H9 (cell line): ENCODE results near the gene SUPT3H. TPM values are rescaled to one million over a fixed set of nuclear protein-coding genes. Genes with fewer than 3 reads are reported as not detected.

Experiments used
- DNase-seq: peaks from one replicate; pipeline ENCODE4 v3.0.0-alpha.2; 2017
- H2AFZ ChIP-seq: one replicate; pipeline ENCODE4 v1.6.1; 2013; ENCODE audit warnings: mild to moderate bottlenecking, low read length, control low read depth, moderate library complexity
- H2AK5ac ChIP-seq: 2 replicates; pipeline ENCODE4 v1.6.1; 2013; ENCODE audit warnings: low read length, control low read depth, mixed read lengths; ENCODE audit not compliant: insufficient read length
- H2BK120ac ChIP-seq: one replicate; pipeline ENCODE4 v1.6.1; 2013; ENCODE audit warnings: low read depth, mild to moderate bottlenecking, low read length, control low read depth, inconsistent platforms; ENCODE audit not compliant: poor library complexity, severe bottlenecking
- H2BK12ac ChIP-seq: 2 replicates; pipeline ENCODE4 v1.6.1; 2013; ENCODE audit warnings: low read length, control low read depth, mixed read lengths, low read depth; ENCODE audit not compliant: insufficient read length
- H2BK15ac ChIP-seq: 2 replicates; pipeline ENCODE4 v1.6.1; 2013; ENCODE audit warnings: low read depth, low read length, control low read depth
- H2BK20ac ChIP-seq: one replicate; pipeline ENCODE4 v1.6.1; 2013; ENCODE audit warnings: low read depth, mild to moderate bottlenecking, low read length, control low read depth, inconsistent platforms; ENCODE audit not compliant: poor library complexity, severe bottlenecking
- H2BK5ac ChIP-seq: 2 replicates; pipeline ENCODE4 v1.6.1; 2013; ENCODE audit warnings: low read length, control low read depth, mixed read lengths; ENCODE audit not compliant: insufficient read length
- H3K14ac ChIP-seq: 2 replicates; pipeline ENCODE4 v1.6.1; 2013; ENCODE audit warnings: low read length, control low read depth; ENCODE audit not compliant: insufficient read depth
- H3K18ac ChIP-seq: 2 replicates; pipeline ENCODE4 v1.6.1; 2013; ENCODE audit warnings: low read depth, mild to moderate bottlenecking, mixed read lengths, low read length, control low read depth; ENCODE audit not compliant: insufficient read length
- H3K23ac ChIP-seq: 2 replicates; pipeline ENCODE4 v1.6.1; 2013; ENCODE audit warnings: low read length, control low read depth, mixed read lengths, low read depth; ENCODE audit not compliant: insufficient read length
- H3K23me2 ChIP-seq: 2 replicates; pipeline ENCODE4 v1.6.1; 2013; ENCODE audit warnings: low read depth, mild to moderate bottlenecking, mixed read lengths, low read length, control low read depth; ENCODE audit not compliant: insufficient read length, poor library complexity, severe bottlenecking
- H3K27ac ChIP-seq: 2 replicates; pipeline ENCODE4 v1.5.1; 2013; ENCODE audit warnings: low read length, control low read depth, mixed read lengths, low read depth; ENCODE audit not compliant: insufficient read length
- H3K27me3 ChIP-seq: 2 replicates; pipeline ENCODE4 v1.6.1; 2013; ENCODE audit warnings: low read length, control low read depth, inconsistent platforms; ENCODE audit not compliant: insufficient read depth
- H3K4ac ChIP-seq: 2 replicates; pipeline ENCODE4 v1.6.1; 2013; ENCODE audit warnings: low read depth, mild to moderate bottlenecking, control low read depth, inconsistent platforms, low read length, moderate library complexity
- H3K4me1 ChIP-seq: 2 replicates; pipeline ENCODE4 v1.6.1; 2013; ENCODE audit warnings: low read length, control low read depth, inconsistent platforms; ENCODE audit not compliant: insufficient read depth
- H3K4me2 ChIP-seq: 2 replicates; pipeline ENCODE4 v1.6.1; 2013; ENCODE audit warnings: low read length, control low read depth, mixed read lengths; ENCODE audit not compliant: insufficient read length, insufficient read depth
- H3K56ac ChIP-seq: 2 replicates; pipeline ENCODE4 v1.6.1; 2013; ENCODE audit warnings: low read depth, mild to moderate bottlenecking, mixed read lengths, low read length, control low read depth; ENCODE audit not compliant: insufficient read length
- H3K79me1 ChIP-seq: 2 replicates; pipeline ENCODE4 v1.6.1; 2013; ENCODE audit warnings: low read depth, mild to moderate bottlenecking, moderate library complexity, low read length, control low read depth, inconsistent platforms; ENCODE audit not compliant: insufficient read depth, poor library complexity, severe bottlenecking
- H3K79me2 ChIP-seq: 2 replicates; pipeline ENCODE4 v1.6.1; 2013; ENCODE audit warnings: low read length, control low read depth, inconsistent platforms; ENCODE audit not compliant: insufficient read depth
- H3K9ac ChIP-seq: 2 replicates; pipeline ENCODE4 v1.6.1; 2013; ENCODE audit warnings: low read length, control low read depth, mixed read lengths; ENCODE audit not compliant: insufficient read length; ENCODE audit errors: extremely low read depth
- H3K9me3 ChIP-seq: one replicate; pipeline ENCODE4 v1.6.1; 2013; ENCODE audit warnings: low read depth, low read length, inconsistent platforms; ENCODE audit not compliant: control insufficient read depth
- H3T11ph ChIP-seq: one replicate; pipeline ENCODE4 v1.6.1; 2013; ENCODE audit warnings: mild to moderate bottlenecking, low read length, control low read depth, inconsistent platforms
- H4K20me1 ChIP-seq: one replicate; pipeline ENCODE4 v1.6.1; 2013; ENCODE audit not compliant: control insufficient read depth, insufficient read length, insufficient read depth
- H4K5ac ChIP-seq: 2 replicates; pipeline ENCODE4 v1.6.1; 2013; ENCODE audit warnings: low read depth, mild to moderate bottlenecking, mixed read lengths, low read length, control low read depth; ENCODE audit not compliant: insufficient read length
- H4K8ac ChIP-seq: replicated peaks from 2 replicates; pipeline ENCODE4 v1.6.1; 2013; ENCODE audit warnings: low read length, control low read depth, mixed read lengths, low read depth; ENCODE audit not compliant: insufficient read length
- H4K91ac ChIP-seq: 2 replicates; pipeline ENCODE4 v1.6.1; 2013; ENCODE audit warnings: low read depth, mild to moderate bottlenecking, moderate library complexity, mixed read lengths, low read length, control low read depth; ENCODE audit not compliant: insufficient read length
- H3K27ac Mint-ChIP-seq, 3 experiments: 2 replicates in 2 of 3; 3 replicates in 1 of 3; pipeline ENCODE4 v1.8.0; 2020 to 2021; ENCODE audit warnings: mixed read lengths in 3 of 3, mild to moderate bottlenecking in 1 of 3, moderate library complexity in 1 of 3
- H3K27me3 Mint-ChIP-seq: 2 replicates; pipeline ENCODE4 v1.8.0; 2021; ENCODE audit warnings: low read depth, mild to moderate bottlenecking, moderate library complexity, mixed read lengths
- H3K36me3 Mint-ChIP-seq, 3 experiments: 2 replicates in 2 of 3; 3 replicates in 1 of 3; pipeline ENCODE4 v1.8.0; 2020 to 2021; ENCODE audit warnings: low read depth in 3 of 3, mixed read lengths in 3 of 3; ENCODE audit not compliant: insufficient read depth in 1 of 3
- H3K4me1 Mint-ChIP-seq, 2 experiments: 2 replicates each; pipeline ENCODE4 v1.8.0; 2020; ENCODE audit warnings: mixed read lengths in 2 of 2
- H3K4me3 Mint-ChIP-seq, 2 experiments: 2 replicates in 1 of 2; 3 replicates in 1 of 2; pipeline ENCODE4 v1.8.0; 2020 to 2021; ENCODE audit warnings: mild to moderate bottlenecking in 2 of 2, mixed read lengths in 2 of 2, moderate library complexity in 1 of 2
- H3K9me3 Mint-ChIP-seq, 2 experiments: 2 replicates in 1 of 2; 3 replicates in 1 of 2; pipeline ENCODE4 v1.8.0; 2020; ENCODE audit warnings: mild to moderate bottlenecking in 2 of 2, mixed read lengths in 2 of 2, moderate library complexity in 1 of 2
- CTCF ChIP-seq: fragments of 200-600 bp; sonication (generic); conservative IDR thresholded peaks from 3 replicates; pipeline ENCODE4 v1.8.0; 2021; ENCODE audit warnings: antibody characterized with exemption, mild to moderate bottlenecking
- WGBS: extraction: QIAGEN DNeasy Blood & Tissue Kit; methylation state at CpG from one replicate; pipeline ENCODE4 v1.1.7; 2013; ENCODE audit warnings: missing lambda C conversion rate, low lambda C conversion rate, mixed read lengths; ENCODE audit not compliant: insufficient read length; ENCODE audit errors: extremely low coverage; 5-methylcytosine and 5-hydroxymethylcytosine counted together
- total RNA-seq: library from RNA; stranded (reverse); gene quantifications from 2 replicates; pipeline ENCODE4 v1.2.1, GENCODE V29; 2021

SUPT3H gene
- total RNA-seq, 1 experiment from 2014 or later: 22.5 TPM

GRCh38 chr6:44915111-44915510 is 462.6 kb downstream of the SUPT3H start:
- Histone ChIP-seq H3K14ac (no peak overlapping the region), H3T11ph (no peak overlapping the region), H4K20me1 (no peaks in the 10 kb centered on the region), H2BK5ac (no peak overlapping the region), H3K4me2 (no peak overlapping the region), H3K27me3 (no peaks in the 10 kb centered on the region), H3K9me3 (no peaks in the 10 kb centered on the region), H3K27ac (no peak overlapping the region), H4K91ac (no peak overlapping the region), H2BK12ac (no peak overlapping the region), H4K8ac (no peak overlapping the region), H3K18ac (no peak overlapping the region), H3K23me2 (no peaks in the 10 kb centered on the region), H3K9ac (no peak overlapping the region), H3K79me2 (no peaks in the 10 kb centered on the region), H2BK15ac (no peak overlapping the region), H3K56ac (no peak overlapping the region), H2AFZ (no peak overlapping the region), H2BK120ac (no peak overlapping the region), H3K79me1 (no peaks in the 10 kb centered on the region), H4K5ac (no peak overlapping the region), H3K4me1 (no peaks in the 10 kb centered on the region), H3K4ac (no peak overlapping the region), H2BK20ac (no peak overlapping the region), H3K23ac (no peak overlapping the region), H2AK5ac (no peak overlapping the region)
- no peaks in the 10 kb centered on the region for H3K4me1 Mint-ChIP-seq
- no peak overlapping the region for H3K4me3 Mint-ChIP-seq
- no CpG with 5 or more reads among the region's 2 CpGs for WGBS
- H3K36me3 Mint-ChIP-seq: no peaks in the 10 kb centered on the region
- no peaks in the 10 kb centered on the region for H3K9me3 Mint-ChIP-seq
- no peak for TF ChIP-seq CTCF
- no peak overlapping the region; a peak in 1 of 7 replicates for H3K27ac Mint-ChIP-seq
- no peak for DNase-seq
- H3K27me3 Mint-ChIP-seq: no peaks in the 10 kb centered on the region
